Ramos (cell line): ENCODE data around the gene IQCE.

Experiments
- in situ Hi-C: fragments of 300-500 bp; cut with MboI; formaldehyde crosslinking; loops from one replicate; pipeline ENCODE4 v1.14.3; 2022; ENCODE audit warnings: low sequenced_read_pairs; ENCODE audit not compliant: unreplicated experiment

IQCE gene, protein sequence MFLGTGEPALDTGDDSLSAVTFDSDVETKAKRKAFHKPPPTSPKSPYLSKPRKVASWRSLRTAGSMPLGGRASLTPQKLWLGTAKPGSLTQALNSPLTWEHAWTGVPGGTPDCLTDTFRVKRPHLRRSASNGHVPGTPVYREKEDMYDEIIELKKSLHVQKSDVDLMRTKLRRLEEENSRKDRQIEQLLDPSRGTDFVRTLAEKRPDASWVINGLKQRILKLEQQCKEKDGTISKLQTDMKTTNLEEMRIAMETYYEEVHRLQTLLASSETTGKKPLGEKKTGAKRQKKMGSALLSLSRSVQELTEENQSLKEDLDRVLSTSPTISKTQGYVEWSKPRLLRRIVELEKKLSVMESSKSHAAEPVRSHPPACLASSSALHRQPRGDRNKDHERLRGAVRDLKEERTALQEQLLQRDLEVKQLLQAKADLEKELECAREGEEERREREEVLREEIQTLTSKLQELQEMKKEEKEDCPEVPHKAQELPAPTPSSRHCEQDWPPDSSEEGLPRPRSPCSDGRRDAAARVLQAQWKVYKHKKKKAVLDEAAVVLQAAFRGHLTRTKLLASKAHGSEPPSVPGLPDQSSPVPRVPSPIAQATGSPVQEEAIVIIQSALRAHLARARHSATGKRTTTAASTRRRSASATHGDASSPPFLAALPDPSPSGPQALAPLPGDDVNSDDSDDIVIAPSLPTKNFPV

GRCh38 chr7:2558629-2559282 lies at the start of gene IQCE:
IQCE (plus strand) TSS chr7:2558979; CDS start chr7:2559182, 203 bp downstream.
- in situ Hi-C loops: no loop called here

DNA sequence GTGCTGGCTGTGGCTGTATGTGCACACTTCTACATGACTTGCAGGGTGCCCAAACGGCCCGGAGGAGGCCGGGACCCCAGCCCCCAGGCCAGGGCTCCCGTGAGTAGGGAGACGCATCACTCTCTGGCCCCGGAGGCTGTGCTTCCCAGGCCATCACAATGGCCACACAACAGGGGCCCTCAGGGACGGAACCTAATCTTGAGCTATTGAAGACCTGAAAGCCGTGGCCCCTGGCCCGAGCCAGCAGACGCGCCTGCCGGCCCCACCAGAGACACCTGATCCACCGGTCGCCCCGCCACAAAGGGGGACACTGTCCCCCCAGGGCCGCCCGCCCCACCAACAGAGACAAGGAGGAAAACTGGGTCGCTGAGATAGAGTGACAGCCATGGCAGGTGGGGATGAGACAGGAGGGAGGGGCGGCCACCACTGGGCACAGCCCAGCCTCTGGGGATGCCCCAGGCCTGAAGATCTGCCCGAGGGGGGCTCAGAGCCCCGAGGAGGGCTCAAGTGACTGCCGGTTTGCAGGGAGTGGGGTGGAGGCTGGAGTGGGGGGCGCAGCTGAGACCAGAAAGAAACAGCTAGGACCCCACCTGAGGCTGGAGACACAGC lies 49.4 kb upstream of the IQCE start:
- in situ Hi-C loops: no loop called here

- in situ Hi-C loops: no loop called here
These were observed 48.5 kb upstream of the IQCE start for GRCh38 chr7:2510130-2510776.

GRCh38 chr7:2510909-2511768 lies 47.6 kb upstream of the IQCE start:
- in situ Hi-C loops: no loop called here

- in situ Hi-C loops: no loop called here
These were observed 47.0 kb upstream of the IQCE start for GRCh38 chr7:2511769-2512168.

DNA sequence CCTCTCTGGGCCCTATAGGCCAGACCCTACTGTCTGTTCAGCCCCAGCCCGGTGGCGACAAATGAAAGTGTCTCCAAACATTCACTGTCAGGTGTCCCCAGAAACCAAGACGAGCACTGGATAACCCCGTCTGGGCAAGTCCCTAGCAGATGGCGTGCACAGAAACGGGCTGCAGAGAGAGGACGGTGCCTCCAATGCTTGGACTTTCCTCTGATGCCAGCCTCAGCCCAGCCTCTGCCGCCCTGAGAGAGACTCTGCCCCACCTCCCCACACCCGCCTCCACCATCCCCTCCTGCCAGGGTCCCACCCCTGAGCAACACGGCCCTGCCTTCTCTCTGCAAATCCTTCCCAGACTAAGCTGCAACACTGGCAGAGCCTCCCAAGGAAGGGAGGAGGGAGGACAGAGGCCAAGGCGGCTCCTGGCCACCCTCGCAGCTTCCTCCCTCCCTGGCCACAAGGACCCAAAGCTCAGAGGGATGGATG lies 46.6 kb upstream of the IQCE start:
- in situ Hi-C loops: no loop called here

GRCh38 chr7:2512713-2513112 lies 46.1 kb upstream of the IQCE start:
- in situ Hi-C loops: no loop called here

DNA sequence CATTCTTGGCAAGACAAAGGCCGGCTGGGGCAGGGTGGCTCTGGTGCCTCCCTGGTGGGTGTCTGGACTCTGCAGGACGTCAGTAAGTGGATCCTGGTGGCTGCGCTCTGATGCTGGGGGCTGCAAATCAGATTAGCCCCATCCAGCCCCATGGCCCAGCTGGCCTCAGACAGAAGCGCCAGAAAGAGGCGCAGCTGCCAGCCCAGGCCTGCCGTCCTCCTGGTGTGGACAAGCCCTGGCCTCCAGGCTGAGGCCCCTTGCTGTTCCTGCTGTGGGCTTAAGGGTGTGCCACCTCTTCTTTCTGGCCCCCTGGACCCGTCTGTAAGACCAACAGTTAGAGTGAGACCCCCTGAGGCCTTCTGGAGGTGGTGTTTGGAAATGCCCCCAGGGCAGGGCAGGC lies 45.1 kb upstream of the IQCE start:
- in situ Hi-C loops: no loop called here

GRCh38 chr7:2514473-2515423 lies 44.0 kb upstream of the IQCE start:
- in situ Hi-C loops: no loop called here

- in situ Hi-C loops: no loop called here
These were observed 43.2 kb upstream of the IQCE start for GRCh38 chr7:2515424-2516193.

DNA sequence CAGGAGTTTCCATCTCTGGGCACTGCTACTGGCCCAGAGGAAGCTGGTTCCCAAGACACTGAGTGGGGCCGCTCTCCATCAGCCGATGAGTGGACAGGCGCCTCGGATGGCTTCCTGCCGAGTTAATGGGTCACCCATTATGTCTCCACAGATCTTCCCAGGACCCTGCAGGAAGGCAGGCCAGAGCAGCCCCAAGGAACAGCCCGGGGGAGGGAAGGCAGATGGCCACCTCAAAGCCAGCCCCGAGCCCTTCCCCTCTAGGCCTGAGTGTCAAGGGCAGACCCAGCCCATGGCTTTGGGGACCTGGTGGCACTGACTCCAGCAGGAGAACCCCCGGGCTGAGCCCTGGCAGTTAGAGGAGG lies 42.6 kb upstream of the IQCE start:
- in situ Hi-C loops: no loop called here

DNA sequence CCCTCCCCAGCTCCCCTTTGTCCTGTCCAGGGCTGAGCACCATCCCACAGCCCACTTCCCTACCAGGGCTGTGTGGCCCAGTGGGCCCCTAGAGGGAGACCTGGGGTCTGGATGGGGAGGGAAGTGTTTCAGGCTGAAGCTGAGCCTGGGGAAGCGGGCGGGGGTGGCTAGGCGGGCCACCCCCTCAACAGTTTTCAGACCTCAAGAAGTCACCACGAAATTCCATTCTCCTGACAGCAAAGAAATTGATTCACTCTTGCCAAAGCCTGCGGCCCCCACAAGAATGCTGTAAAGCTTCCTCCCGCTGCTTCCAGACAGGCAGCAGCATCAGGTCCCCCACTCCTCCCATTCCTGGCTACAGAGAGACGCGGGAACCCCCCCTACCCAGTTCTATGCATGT lies 41.8 kb upstream of the IQCE start:
- in situ Hi-C loops: no loop called here

DNA sequence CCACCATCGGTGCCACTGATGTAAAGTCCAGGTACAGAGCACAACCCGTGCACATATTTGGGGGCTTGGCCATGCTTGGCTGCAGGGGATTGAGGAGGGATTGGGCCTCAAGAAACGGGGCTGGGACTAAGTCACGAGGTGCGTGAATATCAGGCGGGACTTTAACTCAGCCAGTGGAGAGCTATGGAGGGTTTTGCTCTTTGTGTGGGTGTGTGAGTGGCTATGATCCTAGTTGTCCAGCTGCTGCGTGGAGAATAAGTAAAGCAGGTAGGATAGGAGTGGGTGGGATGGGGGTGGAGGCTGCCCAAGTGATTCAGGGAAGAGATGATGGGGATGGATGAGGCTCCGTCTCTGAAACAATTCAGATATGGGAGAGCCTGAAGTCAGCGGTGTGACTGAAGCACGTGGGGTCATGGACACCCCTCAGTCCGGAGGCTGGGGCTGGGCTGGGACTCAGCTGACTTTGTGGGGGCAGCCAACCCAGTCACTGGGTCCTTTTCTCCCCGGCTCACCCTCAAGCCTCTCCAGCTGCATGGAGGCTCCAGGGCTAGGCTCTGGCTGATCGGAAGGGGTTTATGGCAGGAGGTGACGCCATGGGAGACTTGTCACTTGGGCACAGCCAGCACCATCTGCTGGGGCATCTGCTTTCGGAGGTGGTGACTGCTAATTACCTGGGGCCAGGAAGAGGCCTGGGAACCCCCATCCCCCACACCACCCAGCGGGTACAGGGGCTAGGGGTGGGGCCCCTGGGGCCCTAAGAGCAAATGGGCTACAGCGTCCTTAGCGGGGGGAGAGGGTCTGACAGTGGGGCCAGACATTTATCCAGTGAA lies 40.9 kb upstream of the IQCE start:
- in situ Hi-C loops: no loop called here

DNA sequence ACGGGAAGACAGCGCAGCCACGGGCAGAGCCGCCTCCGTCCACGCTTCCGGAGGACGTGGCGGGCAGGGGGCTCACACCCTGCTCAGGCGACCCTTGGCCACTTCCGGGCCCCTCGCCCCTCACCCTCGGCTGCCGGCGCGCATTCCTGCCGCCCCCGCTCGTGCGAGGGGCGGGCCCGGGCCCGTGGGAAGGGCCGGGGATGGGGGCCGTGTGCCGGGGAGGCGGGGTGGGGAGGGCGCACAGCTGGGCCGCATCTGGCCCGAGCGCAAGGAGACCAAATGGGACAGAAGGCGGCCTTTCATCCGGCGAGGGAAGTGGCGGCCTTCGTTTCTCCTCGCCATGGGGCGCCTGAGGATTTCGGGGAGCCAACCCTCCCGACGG lies 40.1 kb upstream of the IQCE start:
- in situ Hi-C loops: no loop called here

GRCh38 chr7:2519119-2519930 lies 39.5 kb upstream of the IQCE start, which contains the start of gene LFNG:
LFNG (plus strand) TSS chr7:2519774; CDS start chr7:2519862, 88 bp downstream.
- in situ Hi-C loops: no loop called here
